HG03039 (cell line): ENCODE measurements around the gene RBM6.

Experiments used
- ATAC-seq: cut with Tn5 transposase; IDR thresholded peaks from one replicate; pipeline ENCODE4 v1.9.1; 2021; ENCODE audit warnings: mild to moderate bottlenecking, moderate library complexity; ENCODE audit not compliant: unreplicated experiment

RBM6 gene

GRCh38 chr3:50124052-50124799 lies 184.3 kb downstream of the RBM6 start:
- no peak for ATAC-seq

GRCh38 chr3:50124800-50125178 lies 184.8 kb downstream of the RBM6 start:
- no peak for ATAC-seq

GRCh38 chr3:50125541-50126286 lies 185.8 kb downstream of the RBM6 start:
- no peak for ATAC-seq

GRCh38 chr3:50126287-50127211 lies 186.6 kb downstream of the RBM6 start:
- no peak for ATAC-seq
